ENCODE results near the gene TMEM72. TPM values are rescaled to one million over a fixed set of nuclear protein-coding genes. Genes with fewer than 3 reads are reported as not detected.

TMEM72 gene
- total RNA-seq, 1 donor from 2014 or later = not detected

DNA sequence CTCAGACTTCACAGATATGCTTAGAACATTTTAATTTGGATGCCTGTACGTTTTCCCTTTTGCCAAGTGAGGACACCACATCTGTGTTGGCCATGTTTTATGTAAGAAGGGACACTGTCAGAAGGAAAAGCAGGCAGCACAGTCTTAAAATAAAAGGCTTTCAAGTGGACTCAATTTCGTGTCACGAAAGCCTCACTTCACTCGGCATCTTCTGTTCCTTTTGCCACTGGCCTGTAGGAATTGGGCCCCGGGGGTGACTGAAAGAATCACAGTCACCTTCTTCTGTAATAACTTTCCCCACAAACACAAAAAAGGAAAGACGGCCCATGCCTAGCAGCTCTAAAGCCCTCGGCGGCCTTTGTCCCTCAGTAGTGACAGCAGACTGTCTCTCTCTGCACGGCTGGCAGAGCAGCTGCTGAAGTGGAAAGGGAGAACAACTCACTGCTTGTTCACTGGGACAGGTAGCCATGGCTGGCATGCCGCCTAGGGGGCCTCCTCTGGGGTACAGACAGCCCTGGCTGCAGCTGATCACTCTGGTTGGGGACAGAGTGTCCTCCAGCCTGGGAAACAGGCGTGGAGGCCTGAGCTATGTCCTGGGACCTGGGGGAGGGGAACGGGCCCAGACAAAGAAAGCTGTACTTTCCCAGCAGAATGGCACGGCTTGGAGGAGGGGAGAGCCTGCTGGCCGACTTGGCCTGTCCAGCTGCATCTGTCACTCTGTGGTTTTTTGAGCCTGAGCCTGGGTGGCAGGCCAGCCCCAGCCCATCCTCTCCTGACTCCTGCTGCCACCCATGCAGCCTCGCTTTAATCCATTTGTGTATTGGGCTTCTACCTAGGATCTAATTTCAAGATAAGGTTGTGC lies 52.9 kb downstream of the TMEM72 start:
- peak overlapping the region; percentile 18 for H3K4me3 ChIP-seq (ENCODE audit: low read depth, low read length)
- DNase-seq (ENCODE audit: low read depth) = no peak
- TF ChIP-seq CTCF (conservative IDR thresholded peaks at IDR 0.05; ENCODE audit: low read depth, low read length) = no peak

- H3K4me3 ChIP-seq (ENCODE audit: low read depth, low read length) = no peak overlapping the region
- DNase-seq (ENCODE audit: low read depth) = no peak
- no peak for TF ChIP-seq CTCF (conservative IDR thresholded peaks at IDR 0.05; ENCODE audit: low read depth, low read length)
Observed at GRCh38 chr10:44965104-44965503, 54.0 kb downstream of the TMEM72 start.

DNA sequence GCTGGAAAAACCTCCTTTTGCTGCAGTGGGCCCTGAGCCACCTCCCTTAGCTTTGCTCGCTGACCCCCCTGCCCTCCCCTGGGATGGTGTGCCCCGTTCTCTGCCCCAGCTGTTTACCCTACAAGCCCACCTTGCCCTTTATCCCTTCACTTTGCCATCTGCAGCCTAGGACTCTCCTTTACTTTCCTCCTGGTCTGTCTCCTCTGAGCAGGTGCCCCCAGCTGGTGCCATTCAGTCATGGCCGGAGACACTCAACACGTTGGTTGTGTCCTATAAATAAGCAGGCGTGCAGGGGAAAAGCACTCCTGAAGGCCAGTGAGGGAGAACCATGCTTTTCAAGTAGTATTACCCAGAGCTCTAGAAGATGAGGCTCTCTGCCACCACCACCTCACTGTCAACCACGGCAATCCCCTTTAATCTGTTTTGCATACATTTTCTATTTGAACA lies 54.5 kb downstream of the TMEM72 start:
- no peak overlapping the region for H3K4me3 ChIP-seq (ENCODE audit: low read depth, low read length)
- TF ChIP-seq CTCF (conservative IDR thresholded peaks at IDR 0.05; ENCODE audit: low read depth, low read length) = peak; percentile 19
- DNase-seq (ENCODE audit: low read depth) = no peak

DNA sequence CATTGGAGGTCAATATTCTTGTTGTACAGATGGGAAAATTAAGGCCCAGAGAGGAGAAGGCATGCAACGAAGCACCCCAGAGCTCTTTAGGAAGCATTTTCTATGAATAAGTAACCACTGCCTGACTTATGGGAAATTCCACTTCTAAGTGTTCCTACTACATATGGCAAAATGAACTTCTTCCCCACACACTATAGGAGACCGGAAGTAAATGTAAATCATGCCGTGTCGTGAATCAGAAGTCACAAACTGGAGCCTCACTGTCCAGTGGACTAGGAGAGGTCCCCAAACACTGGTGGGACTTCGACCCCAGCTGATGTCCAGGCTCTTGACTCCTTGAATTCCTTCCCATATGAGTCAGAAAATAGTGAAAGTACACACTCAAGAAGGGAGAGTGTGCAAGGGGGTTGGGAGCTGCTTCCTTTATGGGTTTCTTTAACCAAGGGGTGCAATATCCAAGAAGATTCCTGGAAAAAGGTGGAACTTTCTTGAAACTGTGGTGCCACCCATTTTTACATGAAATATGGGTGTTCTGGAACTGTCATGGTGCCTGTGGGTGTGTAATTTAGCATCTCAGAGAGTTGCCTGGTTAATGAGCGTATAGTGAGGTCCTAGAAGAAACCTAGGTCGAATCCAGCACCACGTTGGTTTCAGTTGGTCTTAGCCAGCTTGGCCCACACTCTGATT lies 55.1 kb downstream of the TMEM72 start:
- no peak for TF ChIP-seq CTCF (conservative IDR thresholded peaks at IDR 0.05; ENCODE audit: low read depth, low read length)
- no peak overlapping the region for H3K4me3 ChIP-seq (ENCODE audit: low read depth, low read length)
- DNase-seq (ENCODE audit: low read depth) = no peak

DNA sequence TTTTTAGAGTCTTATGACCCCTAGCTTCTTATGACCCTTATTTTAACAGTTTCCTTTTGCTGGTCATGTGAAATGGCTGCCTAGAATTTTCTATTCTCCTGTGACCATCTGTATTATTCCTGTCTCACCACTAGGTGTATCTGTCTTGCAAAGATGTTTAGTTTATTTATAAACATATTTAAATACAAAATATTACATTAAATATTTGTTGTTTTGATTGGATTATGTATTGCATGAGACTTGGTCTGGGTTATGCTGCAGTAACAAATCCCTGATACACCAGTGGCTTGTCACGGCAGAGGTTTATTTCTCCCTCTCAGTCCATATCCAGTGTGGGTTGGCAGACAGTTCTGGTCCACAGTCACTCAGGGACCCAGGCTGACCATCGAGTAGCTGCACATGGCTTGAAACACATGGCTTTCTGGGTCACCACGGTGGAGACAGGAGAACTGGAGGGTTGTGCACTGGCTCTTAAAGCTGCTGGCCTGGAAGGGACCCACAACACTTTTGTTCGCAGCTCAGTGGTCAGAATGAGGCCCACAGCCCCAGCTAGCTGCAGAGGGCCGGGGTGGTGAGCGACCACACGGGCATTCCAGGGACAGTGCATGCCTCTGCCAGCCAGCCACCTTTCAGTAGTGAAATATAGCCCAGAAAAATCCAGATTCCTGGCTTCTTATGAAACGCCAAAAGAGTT lies 55.8 kb downstream of the TMEM72 start:
- peak; percentile 37 for TF ChIP-seq CTCF (conservative IDR thresholded peaks at IDR 0.05; ENCODE audit: low read depth, low read length)

GRCh38 chr10:44967616-44968015 lies 56.5 kb downstream of the TMEM72 start:
- DNase-seq (ENCODE audit: low read depth) = no peak
- no peak overlapping the region for H3K4me3 ChIP-seq (ENCODE audit: low read depth, low read length)
- TF ChIP-seq CTCF (conservative IDR thresholded peaks at IDR 0.05; ENCODE audit: low read depth, low read length) = no peak

More for the DNA sequence above, 55.8 kb downstream of the TMEM72 start:
- no peak for DNase-seq (ENCODE audit: low read depth)
- H3K4me3 ChIP-seq (ENCODE audit: low read depth, low read length) = no peak overlapping the region
